Nephron progenitor cell (in vitro differentiated cells): ENCODE data around the gene ACAD9.

Source experiments
- DNase-seq: peaks from one replicate; pipeline ENCODE4 v3.0.0; 2021
- H3K27ac Mint-ChIP-seq: 2 replicates; pipeline ENCODE4 v1.8.0; 2021; ENCODE audit warnings: mild to moderate bottlenecking, moderate library complexity, mixed read lengths
- H3K27me3 Mint-ChIP-seq: 2 replicates; pipeline ENCODE4 v1.8.0; 2021; ENCODE audit warnings: mild to moderate bottlenecking, low read depth, mixed read lengths; ENCODE audit not compliant: poor library complexity
- H3K36me3 Mint-ChIP-seq: 2 replicates; pipeline ENCODE4 v1.8.0; 2021; ENCODE audit warnings: low read depth, mixed read lengths
- H3K4me1 Mint-ChIP-seq: 2 replicates; pipeline ENCODE4 v1.8.0; 2021; ENCODE audit warnings: mixed read lengths
- H3K4me3 Mint-ChIP-seq: 2 replicates; pipeline ENCODE4 v1.8.0; 2021; ENCODE audit warnings: mild to moderate bottlenecking, moderate library complexity, mixed read lengths
- H3K9me3 Mint-ChIP-seq: 2 replicates; pipeline ENCODE4 v1.8.0; 2021; ENCODE audit warnings: mild to moderate bottlenecking, moderate library complexity, mixed read lengths
- TF ChIP-seq, protein P1 (sequence below): fragments of 200-600 bp; sonication (generic); IDR thresholded peaks from 2 replicates; pipeline ENCODE4 v1.5.0; 2021; ENCODE audit warnings: antibody characterized with exemption

The ACAD9 gene

DNA sequence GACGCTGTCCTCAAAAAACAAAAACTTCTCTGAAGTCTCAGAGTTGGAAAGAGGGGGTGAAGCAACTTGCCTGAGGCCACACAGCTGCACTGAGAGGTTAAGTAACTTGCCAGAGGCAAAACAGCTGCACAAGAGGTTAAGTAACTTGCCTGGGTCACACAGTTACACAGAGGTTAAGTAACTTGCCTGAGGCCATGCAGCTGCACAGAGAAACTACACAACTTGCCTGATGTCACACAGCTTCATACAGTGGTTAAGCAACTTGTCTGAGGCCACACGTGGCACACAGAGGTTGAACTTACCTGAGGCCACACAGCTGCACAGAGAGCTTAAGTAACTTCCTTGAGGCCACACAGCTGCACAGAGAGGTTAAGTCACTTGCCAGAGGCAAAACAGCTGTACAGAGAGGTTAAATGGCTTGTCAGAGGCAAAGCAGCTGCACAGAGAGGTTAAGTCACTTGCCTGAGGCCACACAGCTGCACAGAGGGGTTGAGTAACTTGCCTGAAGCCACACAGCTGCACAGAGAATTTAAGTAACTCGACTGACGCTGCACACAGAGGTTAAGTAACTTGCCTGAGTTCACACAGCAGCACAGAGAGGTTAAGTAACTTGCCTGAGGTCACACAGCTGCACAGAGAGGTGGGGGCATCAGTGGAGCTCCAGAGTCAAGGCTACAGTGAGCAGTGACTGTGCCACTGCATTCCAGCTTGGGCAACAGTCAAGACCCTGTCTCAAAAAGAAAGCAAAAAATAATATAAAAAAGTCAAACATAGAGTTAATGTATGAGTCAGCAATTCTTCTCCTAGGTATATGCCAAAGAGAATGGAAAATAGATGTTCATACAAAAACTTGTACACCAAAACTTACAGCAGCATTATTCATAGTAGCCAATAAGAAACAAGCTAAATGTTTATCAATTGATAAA is 12.0 kb upstream of the ACAD9 start:
- Mint-ChIP-seq H3K9me3 (no peaks in the 10 kb centered on the region), H3K27ac (peak overlapping the region; percentile 73), H3K4me3 (no peak overlapping the region), H3K4me1 (peaks cover 29% of the 10 kb centered on the region), H3K36me3 (no peaks in the 10 kb centered on the region), H3K27me3 (no peaks in the 10 kb centered on the region)
- TF ChIP-seq, protein P1, sequence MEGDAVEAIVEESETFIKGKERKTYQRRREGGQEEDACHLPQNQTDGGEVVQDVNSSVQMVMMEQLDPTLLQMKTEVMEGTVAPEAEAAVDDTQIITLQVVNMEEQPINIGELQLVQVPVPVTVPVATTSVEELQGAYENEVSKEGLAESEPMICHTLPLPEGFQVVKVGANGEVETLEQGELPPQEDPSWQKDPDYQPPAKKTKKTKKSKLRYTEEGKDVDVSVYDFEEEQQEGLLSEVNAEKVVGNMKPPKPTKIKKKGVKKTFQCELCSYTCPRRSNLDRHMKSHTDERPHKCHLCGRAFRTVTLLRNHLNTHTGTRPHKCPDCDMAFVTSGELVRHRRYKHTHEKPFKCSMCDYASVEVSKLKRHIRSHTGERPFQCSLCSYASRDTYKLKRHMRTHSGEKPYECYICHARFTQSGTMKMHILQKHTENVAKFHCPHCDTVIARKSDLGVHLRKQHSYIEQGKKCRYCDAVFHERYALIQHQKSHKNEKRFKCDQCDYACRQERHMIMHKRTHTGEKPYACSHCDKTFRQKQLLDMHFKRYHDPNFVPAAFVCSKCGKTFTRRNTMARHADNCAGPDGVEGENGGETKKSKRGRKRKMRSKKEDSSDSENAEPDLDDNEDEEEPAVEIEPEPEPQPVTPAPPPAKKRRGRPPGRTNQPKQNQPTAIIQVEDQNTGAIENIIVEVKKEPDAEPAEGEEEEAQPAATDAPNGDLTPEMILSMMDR, result no peak
- DNase-seq, result no peak

DNA sequence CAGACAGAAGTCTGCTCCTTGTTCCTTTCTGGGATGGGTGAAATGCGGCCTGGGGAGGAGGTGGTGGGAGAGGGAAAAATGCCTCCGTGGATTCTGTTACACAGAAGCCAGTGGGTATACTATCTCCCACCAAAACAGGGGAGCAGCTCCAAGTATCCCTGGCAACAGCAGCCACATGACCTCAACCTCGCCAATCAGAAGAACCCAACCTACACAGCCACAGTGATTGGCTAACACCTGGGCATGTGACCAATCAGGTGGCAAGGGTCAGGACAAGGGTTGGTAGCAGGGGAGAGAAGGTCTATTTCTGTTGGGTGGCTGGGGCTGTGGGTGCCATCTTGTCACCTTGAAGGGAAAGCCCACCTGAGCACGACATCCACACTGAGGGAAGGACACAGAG is 9.1 kb upstream of the ACAD9 start:
- Mint-ChIP-seq H3K27me3 (peaks cover 4% of the 10 kb centered on the region), H3K4me1 (peaks cover 26% of the 10 kb centered on the region), H3K4me3 (no peak overlapping the region), H3K36me3 (no peaks in the 10 kb centered on the region), H3K27ac (no peak overlapping the region), H3K9me3 (no peaks in the 10 kb centered on the region)
- TF ChIP-seq, protein P1, result no peak
- no peak for DNase-seq

DNA sequence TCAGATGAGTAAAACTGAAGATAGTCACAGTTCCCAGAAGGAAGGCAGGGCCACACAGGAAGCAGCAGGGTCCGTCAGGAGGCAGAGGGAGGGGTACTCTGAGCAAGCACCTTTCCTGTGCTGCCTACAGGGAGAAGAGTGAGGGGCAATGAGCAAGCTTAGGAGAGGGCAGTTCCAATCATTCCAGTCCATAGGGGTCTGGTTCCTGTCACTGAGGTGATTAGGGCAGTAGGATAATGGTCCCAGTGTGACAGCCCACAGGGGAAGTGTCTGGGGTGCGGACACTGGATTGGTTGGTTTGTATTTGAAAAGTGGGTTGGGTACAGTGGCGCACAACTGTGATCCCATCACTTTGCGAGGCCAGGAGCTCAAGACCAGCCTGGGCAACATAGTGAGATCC is 7.1 kb upstream of the ACAD9 start:
- no peak for DNase-seq
- H3K4me1 Mint-ChIP-seq, result peaks cover 26% of the 10 kb centered on the region
- H3K27ac Mint-ChIP-seq, result no peak overlapping the region
- TF ChIP-seq, protein P1, result no peak
- no peak overlapping the region for H3K4me3 Mint-ChIP-seq
- peaks cover 4% of the 10 kb centered on the region for H3K27me3 Mint-ChIP-seq
- H3K9me3 Mint-ChIP-seq, result no peaks in the 10 kb centered on the region
- H3K36me3 Mint-ChIP-seq, result no peaks in the 10 kb centered on the region

DNA sequence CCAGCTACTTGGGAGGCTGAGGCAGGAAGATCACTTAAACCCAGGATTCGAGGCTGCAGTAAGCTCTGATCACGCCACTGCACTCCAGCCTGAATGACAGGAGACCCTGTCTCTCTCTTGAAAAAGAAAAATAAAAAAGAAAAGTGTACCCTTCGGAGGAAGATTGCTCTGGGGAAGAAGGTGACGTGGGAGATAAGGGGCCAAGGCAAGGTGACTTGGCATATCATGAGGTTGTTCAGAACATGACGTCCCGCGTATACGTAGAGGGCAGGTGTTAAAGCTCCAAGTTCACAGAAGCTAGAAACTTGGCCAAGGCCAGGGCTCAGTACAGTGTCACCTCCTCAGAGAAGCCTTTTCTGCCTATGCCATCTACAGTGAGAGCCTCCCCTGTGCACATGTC is 6.7 kb upstream of the ACAD9 start:
- no peak for DNase-seq
- Mint-ChIP-seq H3K27ac (no peak overlapping the region), H3K9me3 (no peaks in the 10 kb centered on the region), H3K4me1 (peaks cover 30% of the 10 kb centered on the region), H3K27me3 (peaks cover 4% of the 10 kb centered on the region), H3K4me3 (no peak overlapping the region), H3K36me3 (no peaks in the 10 kb centered on the region)
- TF ChIP-seq, protein P1, result no peak

DNA sequence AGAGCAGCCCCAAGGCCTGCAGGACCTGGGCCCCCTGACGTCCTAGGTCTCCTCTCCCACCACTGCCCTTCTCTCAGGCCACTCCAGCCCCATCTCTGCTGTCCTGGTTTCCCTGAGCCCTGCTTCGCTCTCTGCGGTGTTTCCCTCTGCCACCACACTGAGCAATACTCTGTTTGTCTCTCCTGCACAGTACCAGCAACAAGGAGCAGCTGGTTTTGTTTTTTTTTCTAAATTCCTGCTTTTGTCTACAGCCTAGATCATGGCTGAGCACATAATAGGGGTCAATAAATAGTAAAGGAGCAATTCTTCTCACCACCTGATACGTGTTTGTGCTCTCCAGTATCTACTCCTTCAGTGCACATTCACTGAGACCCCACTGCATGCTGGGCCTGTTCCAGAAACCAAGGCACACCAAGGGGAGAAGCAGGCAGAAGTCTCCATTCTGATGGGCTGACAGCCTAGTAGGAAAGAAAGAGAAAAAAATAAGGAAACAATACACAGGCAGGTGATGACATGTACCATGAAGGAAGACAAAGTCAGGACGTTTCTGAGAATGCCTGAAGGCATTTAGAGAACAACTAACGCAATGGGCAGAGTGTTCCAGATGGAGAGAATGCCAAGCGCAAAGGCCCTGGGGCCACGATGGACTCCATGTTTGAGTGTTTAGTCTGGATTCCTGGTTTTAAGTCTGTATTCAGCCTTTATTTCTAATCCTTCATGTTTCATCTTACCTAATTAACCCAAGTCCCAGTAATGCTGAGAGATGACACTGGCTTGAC is 6.0 kb upstream of the ACAD9 start:
- TF ChIP-seq, protein P1, result no peak
- Mint-ChIP-seq H3K9me3 (no peaks in the 10 kb centered on the region), H3K27me3 (peaks cover 4% of the 10 kb centered on the region), H3K36me3 (no peaks in the 10 kb centered on the region), H3K4me1 (peaks cover 37% of the 10 kb centered on the region), H3K27ac (peak overlapping the region; percentile 49), H3K4me3 (no peak overlapping the region)
- DNase-seq, result no peak
